HG03060 (cell line): Measurements from ENCODE around the gene DFFB.

Experiments used
- ATAC-seq: cut with Tn5 transposase; IDR thresholded peaks from one replicate; pipeline ENCODE4 v1.9.1; 2021; ENCODE audit warnings: low read depth, moderate number of reproducible peaks; ENCODE audit not compliant: unreplicated experiment

DFFB gene

GRCh38 chr1:3869751-3870301, 12.6 kb downstream of the DFFB start:
- ATAC-seq: no peak

GRCh38 chr1:3871451-3871805, 14.2 kb downstream of the DFFB start:
- ATAC-seq: no peak

GRCh38 chr1:3872546-3872945, 15.3 kb downstream of the DFFB start:
- ATAC-seq: no peak

GRCh38 chr1:3874736-3875135, 17.5 kb downstream of the DFFB start:
- ATAC-seq: no peak

GRCh38 chr1:3876716-3877115, 19.4 kb downstream of the DFFB start:
- ATAC-seq: no peak

GRCh38 chr1:3879099-3879498, 21.8 kb downstream of the DFFB start:
- no peak for ATAC-seq

- no peak for ATAC-seq
Measured at GRCh38 chr1:3879787-3880428, 22.6 kb downstream of the DFFB start.

- no peak for ATAC-seq
Measured at GRCh38 chr1:3880429-3881192, 23.3 kb downstream of the DFFB start.

GRCh38 chr1:3881193-3881480, 23.9 kb downstream of the DFFB start:
- no peak for ATAC-seq

GRCh38 chr1:3883194-3883925, 26.1 kb downstream of the DFFB start:
- no peak for ATAC-seq

GRCh38 chr1:3884966-3885365, 27.7 kb downstream of the DFFB start:
- no peak for ATAC-seq

GRCh38 chr1:3885611-3886010, 28.3 kb downstream of the DFFB start:
- ATAC-seq: no peak

- ATAC-seq: no peak
Measured at GRCh38 chr1:3886106-3886670, 28.9 kb downstream of the DFFB start.

- no peak for ATAC-seq
Measured at GRCh38 chr1:3886691-3887090, 29.4 kb downstream of the DFFB start.

- ATAC-seq: no peak
Measured at GRCh38 chr1:3888301-3888700, 31.0 kb downstream of the DFFB start.

GRCh38 chr1:3889936-3890335, 32.7 kb downstream of the DFFB start:
- ATAC-seq: no peak

GRCh38 chr1:3890389-3891328, 33.4 kb downstream of the DFFB start:
- ATAC-seq: no peak

GRCh38 chr1:3891329-3891865, 34.1 kb downstream of the DFFB start:
- ATAC-seq: no peak

- no peak for ATAC-seq
Measured at GRCh38 chr1:3892748-3893147, 35.5 kb downstream of the DFFB start.

GRCh38 chr1:3893190-3893589, 35.9 kb downstream of the DFFB start:
- no peak for ATAC-seq
